HepG2 (cell line): ENCODE results near the gene PRXL2B. TPM values are rescaled to one million over a fixed set of nuclear protein-coding genes. Genes with fewer than 3 reads are reported as not detected.
A peak's percentile ranks its signal among the peaks of the same experiment; 100 is the strongest.

Experiments used
- ATAD3A ChIP-seq: sonication (generic); formaldehyde crosslinking; IDR thresholded peaks from 2 replicates; pipeline ENCODE4 v1.4.0; 2020; ENCODE audit warnings: missing genetic modification reagents
- ATM ChIP-seq: fragments of 450-650 bp; IDR thresholded peaks from 2 replicates; pipeline ENCODE4 v1.7.1; 2017; ENCODE audit warnings: mild to moderate bottlenecking, borderline replicate concordance
- GABPA ChIP-seq, 2 experiments: IDR thresholded peaks; 2 replicates each; pipeline ENCODE4 v1.6.1; 2011 to 2016; ENCODE audit warnings: low read depth in 2 of 2, low read length in 1 of 2, missing biosample characterization in 1 of 2, missing genetic modification characterization in 1 of 2
- HOXA9 ChIP-seq: sonication (generic); formaldehyde crosslinking; IDR thresholded peaks from 2 replicates; pipeline ENCODE4 v1.8.1; 2022; ENCODE audit warnings: missing genetic modification reagents, mild to moderate bottlenecking, moderate library complexity, borderline replicate concordance
- MED8 ChIP-seq: sonication (generic); formaldehyde crosslinking; IDR thresholded peaks from 2 replicates; pipeline ENCODE4 v1.8.1; 2023; ENCODE audit warnings: mild to moderate bottlenecking, missing genetic modification reagents; ENCODE audit not compliant: insufficient replicate concordance
- NR2F6 ChIP-seq, 2 experiments: IDR thresholded peaks; 2 replicates each; pipeline ENCODE4 v1.6.1; 2016; ENCODE audit warnings: antibody characterized with exemption in 1 of 2, mild to moderate bottlenecking in 1 of 2
- RFXANK ChIP-seq: IDR thresholded peaks from 2 replicates; pipeline ENCODE4 v1.6.1; 2016
- RFXAP ChIP-seq: sonication (generic); formaldehyde crosslinking; IDR thresholded peaks from 2 replicates; pipeline ENCODE4 v1.4.0; 2020; ENCODE audit warnings: missing genetic modification reagents, borderline replicate concordance
- SIN3B ChIP-seq: fragments of 150-350 bp; IDR thresholded peaks from 2 replicates; pipeline ENCODE4 v1.6.1; 2014; ENCODE audit warnings: low read length
- SRSF1 ChIP-seq: fragments of 200-400 bp; formaldehyde crosslinking; optimal IDR thresholded peaks from 2 replicates; pipeline ENCODE3; 2017; ENCODE audit warnings: mild to moderate bottlenecking, low read depth, low read length, moderate library complexity
- TCF12 ChIP-seq, 2 experiments: fragments of 450-650 bp in 1 of 2; sonication (generic) in 1 of 2; formaldehyde crosslinking in 1 of 2; IDR thresholded peaks; 2 replicates each; pipeline versions ENCODE4 v1.6.1 to v1.8.0; 2017 to 2022; ENCODE audit warnings: antibody characterized with exemption in 1 of 2, mild to moderate bottlenecking in 1 of 2, missing genetic modification reagents in 1 of 2, moderate library complexity in 1 of 2
- ZNF253 ChIP-seq: sonication (generic); formaldehyde crosslinking; IDR thresholded peaks from 2 replicates; pipeline ENCODE4 v1.8.0; 2022; ENCODE audit warnings: mild to moderate bottlenecking, missing genetic modification reagents, borderline replicate concordance
- ZNF44 ChIP-seq: sonication (generic); formaldehyde crosslinking; IDR thresholded peaks from 2 replicates; pipeline ENCODE4 v1.5.1; 2020; ENCODE audit warnings: mild to moderate bottlenecking, missing genetic modification reagents
- ZNF570 ChIP-seq: sonication (generic); formaldehyde crosslinking; IDR thresholded peaks from 2 replicates; pipeline ENCODE4 v1.4.0; 2020; ENCODE audit warnings: mild to moderate bottlenecking, missing genetic modification reagents, borderline replicate concordance
- ZNF747 ChIP-seq: sonication (generic); formaldehyde crosslinking; IDR thresholded peaks from 2 replicates; pipeline ENCODE4 v1.8.1; 2023; ENCODE audit warnings: missing genetic modification reagents, mild to moderate bottlenecking, borderline replicate concordance
- polyA plus RNA-seq, 8 experiments: library from polyadenylated mRNA; depleted of rRNA in 3 of 8; stranded (reverse) in 7 of 8; unstranded in 1 of 8; fragments of >200 nt; fragmentation: Illumina TruSeq in 4 of 8; extraction: Trizol in 4 of 8; gene quantifications; 2 replicates each; pipeline versions ENCODE4 v1.2.1 to v1.2.3, GENCODE V29; 2011 to 2016; ENCODE audit warnings: low read depth in 4 of 8, missing spikeins in 1 of 8, mixed read lengths in 1 of 8; ENCODE audit not compliant: insufficient read depth in 1 of 8
- total RNA-seq, 5 experiments: library from RNA; depleted of rRNA; stranded (reverse); fragments of >200 nt; fragmentation: Illumina TruSeq; extraction: Trizol; gene quantifications; 2 replicates each; pipeline ENCODE4 v1.2.3, GENCODE V29; 2016; ENCODE audit warnings: low read depth in 1 of 5
- TF ChIP-seq, protein P1 (sequence below): sonication (generic); formaldehyde crosslinking; IDR thresholded peaks from 2 replicates; pipeline ENCODE4 v1.5.1; 2020; ENCODE audit warnings: mild to moderate bottlenecking, moderate library complexity, missing genetic modification reagents
- TF ChIP-seq, protein P2 (sequence below): sonication (generic); formaldehyde crosslinking; IDR thresholded peaks from 2 replicates; pipeline ENCODE4 v1.4.0; 2020; ENCODE audit warnings: missing genetic modification reagents, borderline replicate concordance
- TF ChIP-seq, protein P3 (sequence below): sonication (generic); formaldehyde crosslinking; IDR thresholded peaks from 2 replicates; pipeline ENCODE4 v1.4.0; 2020; ENCODE audit warnings: missing genetic modification reagents; ENCODE audit errors: not compliant biosample characterization
- TF ChIP-seq, protein P4 (sequence below): sonication (generic); formaldehyde crosslinking; IDR thresholded peaks from 2 replicates; pipeline ENCODE4 v1.4.0; 2020; ENCODE audit warnings: missing genetic modification reagents
- TF ChIP-seq, protein P5 (sequence below): sonication (generic); formaldehyde crosslinking; IDR thresholded peaks from 2 replicates; pipeline ENCODE4 v1.8.1; 2023; ENCODE audit warnings: mild to moderate bottlenecking, missing genetic modification reagents

PRXL2B gene
- total and polyA plus RNA-seq, 2 of the 13 experiments (the other 11 are each of a cell fraction or from before 2014, with no cell fraction given): 16.8 to 22.1 TPM

DNA sequence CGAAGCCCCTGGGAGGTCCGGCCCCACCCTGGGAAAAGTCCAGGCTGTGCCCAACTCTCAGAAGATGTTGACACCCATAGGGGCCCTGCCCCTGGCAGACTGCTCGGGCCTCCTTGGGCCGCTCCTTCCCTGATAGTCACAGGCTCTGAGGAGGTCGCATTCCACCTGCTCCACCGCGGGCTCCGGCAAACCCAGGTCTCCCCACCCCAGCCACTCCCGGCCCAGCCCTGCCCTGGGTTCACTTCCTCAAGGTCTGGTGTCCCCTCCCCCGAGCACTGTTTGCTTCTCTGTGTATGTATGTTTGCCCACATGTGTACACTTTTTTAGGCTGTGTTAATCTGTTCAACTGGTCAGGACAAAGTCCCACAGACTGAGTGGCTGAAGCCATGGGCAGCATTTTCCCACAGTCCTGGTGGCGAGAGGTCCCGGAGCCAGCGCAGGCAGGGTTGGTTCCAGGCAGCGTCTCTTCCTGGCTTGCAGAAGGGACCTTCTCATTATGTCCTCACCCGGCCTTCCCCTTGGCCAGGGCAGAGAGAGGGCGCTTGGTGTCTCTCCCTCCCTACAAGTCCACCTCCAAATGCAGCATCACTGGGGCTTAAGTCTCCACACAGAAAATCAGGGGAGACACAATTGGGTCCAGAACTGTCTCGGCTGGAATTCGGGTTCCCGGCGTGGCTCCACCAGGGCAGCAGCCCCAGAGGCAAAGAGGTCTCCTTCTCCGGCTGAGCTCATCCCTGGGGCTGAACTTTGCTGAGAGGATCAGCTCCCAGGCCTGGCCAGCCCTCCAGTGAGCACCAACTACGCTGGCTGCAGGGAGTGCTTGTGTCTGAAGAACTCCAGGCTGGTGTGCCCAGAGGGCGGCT lies 10.5 kb upstream of the PRXL2B start (continued):
- TF ChIP-seq ATAD3A (CRISPR knock-in tag) (no peak), MED8 (CRISPR knock-in tag) (no peak), SRSF1 (no peak), ATM (no peak), ZNF44 (CRISPR knock-in tag) (peak; percentile 62; the same call in 1 of the 2 replicates), RFXAP (CRISPR knock-in tag) (no peak), HOXA9 (CRISPR knock-in tag) (no peak), ZNF570 (CRISPR knock-in tag) (no peak), SIN3B (no peak), RFXANK (CRISPR knock-in tag) (no peak), ZNF253 (CRISPR knock-in tag) (no peak), NR2F6 (IDR thresholded peaks at IDR 0.05) (peak; percentile 51; the same call in 1 of the 2 replicates), NR2F6 (CRISPR knock-in tag; IDR thresholded peaks at IDR 0.05) (peak; percentile 62), GABPA (IDR thresholded peaks at IDR 0.05; ENCODE audit: low read depth, low read length) (no peak), GABPA (CRISPR knock-in tag; IDR thresholded peaks at IDR 0.05; ENCODE audit: low read depth) (peak; percentile 51; the same call in 1 of the 2 replicates), ZNF747 (CRISPR knock-in tag) (peak; percentile 69; the same call in 1 of the 2 replicates), TCF12 (IDR thresholded peaks at IDR 0.05) (no peak), TCF12 (CRISPR knock-in tag; IDR thresholded peaks at IDR 0.05) (peak; percentile 86; the same call in 1 of the 2 replicates)
- TF ChIP-seq, protein P1, sequence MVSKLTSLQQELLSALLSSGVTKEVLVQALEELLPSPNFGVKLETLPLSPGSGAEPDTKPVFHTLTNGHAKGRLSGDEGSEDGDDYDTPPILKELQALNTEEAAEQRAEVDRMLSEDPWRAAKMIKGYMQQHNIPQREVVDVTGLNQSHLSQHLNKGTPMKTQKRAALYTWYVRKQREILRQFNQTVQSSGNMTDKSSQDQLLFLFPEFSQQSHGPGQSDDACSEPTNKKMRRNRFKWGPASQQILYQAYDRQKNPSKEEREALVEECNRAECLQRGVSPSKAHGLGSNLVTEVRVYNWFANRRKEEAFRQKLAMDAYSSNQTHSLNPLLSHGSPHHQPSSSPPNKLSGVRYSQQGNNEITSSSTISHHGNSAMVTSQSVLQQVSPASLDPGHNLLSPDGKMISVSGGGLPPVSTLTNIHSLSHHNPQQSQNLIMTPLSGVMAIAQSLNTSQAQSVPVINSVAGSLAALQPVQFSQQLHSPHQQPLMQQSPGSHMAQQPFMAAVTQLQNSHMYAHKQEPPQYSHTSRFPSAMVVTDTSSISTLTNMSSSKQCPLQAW: peak; percentile 90
- TF ChIP-seq, protein P2, sequence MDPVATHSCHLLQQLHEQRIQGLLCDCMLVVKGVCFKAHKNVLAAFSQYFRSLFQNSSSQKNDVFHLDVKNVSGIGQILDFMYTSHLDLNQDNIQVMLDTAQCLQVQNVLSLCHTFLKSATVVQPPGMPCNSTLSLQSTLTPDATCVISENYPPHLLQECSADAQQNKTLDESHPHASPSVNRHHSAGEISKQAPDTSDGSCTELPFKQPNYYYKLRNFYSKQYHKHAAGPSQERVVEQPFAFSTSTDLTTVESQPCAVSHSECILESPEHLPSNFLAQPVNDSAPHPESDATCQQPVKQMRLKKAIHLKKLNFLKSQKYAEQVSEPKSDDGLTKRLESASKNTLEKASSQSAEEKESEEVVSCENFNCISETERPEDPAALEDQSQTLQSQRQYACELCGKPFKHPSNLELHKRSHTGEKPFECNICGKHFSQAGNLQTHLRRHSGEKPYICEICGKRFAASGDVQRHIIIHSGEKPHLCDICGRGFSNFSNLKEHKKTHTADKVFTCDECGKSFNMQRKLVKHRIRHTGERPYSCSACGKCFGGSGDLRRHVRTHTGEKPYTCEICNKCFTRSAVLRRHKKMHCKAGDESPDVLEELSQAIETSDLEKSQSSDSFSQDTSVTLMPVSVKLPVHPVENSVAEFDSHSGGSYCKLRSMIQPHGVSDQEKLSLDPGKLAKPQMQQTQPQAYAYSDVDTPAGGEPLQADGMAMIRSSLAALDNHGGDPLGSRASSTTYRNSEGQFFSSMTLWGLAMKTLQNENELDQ (CRISPR knock-in tag): no peak
- TF ChIP-seq, protein P3, sequence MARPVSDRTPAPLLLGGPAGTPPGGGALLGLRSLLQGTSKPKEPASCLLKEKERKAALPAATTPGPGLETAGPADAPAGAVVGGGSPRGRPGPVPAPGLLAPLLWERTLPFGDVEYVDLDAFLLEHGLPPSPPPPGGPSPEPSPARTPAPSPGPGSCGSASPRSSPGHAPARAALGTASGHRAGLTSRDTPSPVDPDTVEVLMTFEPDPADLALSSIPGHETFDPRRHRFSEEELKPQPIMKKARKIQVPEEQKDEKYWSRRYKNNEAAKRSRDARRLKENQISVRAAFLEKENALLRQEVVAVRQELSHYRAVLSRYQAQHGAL (CRISPR knock-in tag): peak; percentile 41
- TF ChIP-seq, protein P4, sequence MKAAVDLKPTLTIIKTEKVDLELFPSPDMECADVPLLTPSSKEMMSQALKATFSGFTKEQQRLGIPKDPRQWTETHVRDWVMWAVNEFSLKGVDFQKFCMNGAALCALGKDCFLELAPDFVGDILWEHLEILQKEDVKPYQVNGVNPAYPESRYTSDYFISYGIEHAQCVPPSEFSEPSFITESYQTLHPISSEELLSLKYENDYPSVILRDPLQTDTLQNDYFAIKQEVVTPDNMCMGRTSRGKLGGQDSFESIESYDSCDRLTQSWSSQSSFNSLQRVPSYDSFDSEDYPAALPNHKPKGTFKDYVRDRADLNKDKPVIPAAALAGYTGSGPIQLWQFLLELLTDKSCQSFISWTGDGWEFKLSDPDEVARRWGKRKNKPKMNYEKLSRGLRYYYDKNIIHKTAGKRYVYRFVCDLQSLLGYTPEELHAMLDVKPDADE: no peak
- TF ChIP-seq, protein P5, sequence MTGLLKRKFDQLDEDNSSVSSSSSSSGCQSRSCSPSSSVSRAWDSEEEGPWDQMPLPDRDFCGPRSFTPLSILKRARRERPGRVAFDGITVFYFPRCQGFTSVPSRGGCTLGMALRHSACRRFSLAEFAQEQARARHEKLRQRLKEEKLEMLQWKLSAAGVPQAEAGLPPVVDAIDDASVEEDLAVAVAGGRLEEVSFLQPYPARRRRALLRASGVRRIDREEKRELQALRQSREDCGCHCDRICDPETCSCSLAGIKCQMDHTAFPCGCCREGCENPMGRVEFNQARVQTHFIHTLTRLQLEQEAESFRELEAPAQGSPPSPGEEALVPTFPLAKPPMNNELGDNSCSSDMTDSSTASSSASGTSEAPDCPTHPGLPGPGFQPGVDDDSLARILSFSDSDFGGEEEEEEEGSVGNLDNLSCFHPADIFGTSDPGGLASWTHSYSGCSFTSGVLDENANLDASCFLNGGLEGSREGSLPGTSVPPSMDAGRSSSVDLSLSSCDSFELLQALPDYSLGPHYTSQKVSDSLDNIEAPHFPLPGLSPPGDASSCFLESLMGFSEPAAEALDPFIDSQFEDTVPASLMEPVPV (CRISPR knock-in tag): no peak
